PC-9 (cell line): ENCODE measurements around the gene KCTD21.

Source experiments
- CTCF ChIP-seq: fragments of 200-600 bp; sonication (generic); conservative IDR thresholded peaks from 2 replicates; pipeline ENCODE4 v1.6.1; 2017; ENCODE audit warnings: mixed run types, antibody characterized with exemption, mild to moderate bottlenecking, moderate library complexity
- EZH2 ChIP-seq: fragments of 200-600 bp; sonication (generic); IDR thresholded peaks from 2 replicates; pipeline ENCODE4 v1.8.0; 2017; ENCODE audit warnings: antibody characterized with exemption, low read depth

- TF ChIP-seq EZH2 (no peak), CTCF (no peak)
Observed at GRCh38 chr11:78166855-78167469, 21.5 kb downstream of the KCTD21 start.
